K562 (cell line): ENCODE results near the gene SIGLEC6. TPM values are rescaled to one million over a fixed set of nuclear protein-coding genes. Genes with fewer than 3 reads are reported as not detected.

ENCODE experiments used
- ATAC-seq: fragments of 200-7000 bp; cut with Tn5 transposase; 3 replicates; pipeline ENCODE4 v1.9.1; 2020; ENCODE audit warnings: moderate library complexity
- BruUV-seq: library from RNA; stranded (reverse); fragments of 400-500 nt; replicated peaks from 2 replicates; lab custom pipeline; 2021; lab: Mats Ljungman, UMichigan
- CTCF ChIA-PET: fragments of 300-600 bp; formaldehyde crosslinking; extraction: SDS; loops from one replicate; lab custom pipeline; 2021; ENCODE audit warnings: low intra/inter-chr PET ratio; lab: Yijun Ruan, JAX
- POLR2A ChIA-PET: fragments of 300-600, 350-650 bp; sonication (Branson Sonifier 250); formaldehyde crosslinking; extraction: SDS; loops from one replicate; lab custom pipeline; 2021; ENCODE audit warnings: antibody characterized with exemption, inconsistent platforms; lab: Yijun Ruan, JAX
- DNase-seq, 4 experiments: peaks; one replicate each; pipeline versions ENCODE4 v3.0.0 to v3.0.0-alpha.2; 2011 to 2018; ENCODE audit warnings: low spot score in 3 of 4, mixed read lengths in 3 of 4; ENCODE audit errors: extremely low read depth in 1 of 4
- FAIRE-seq: peaks from 2 replicates; lab custom pipeline; 2011; peaks lifted over from hg19 to GRCh38; lab: Jason Lieb, UNC
- H2AFZ ChIP-seq: 2 replicates; pipeline ENCODE4 v1.6.0; 2011; ENCODE audit warnings: low read depth, low read length, control low read depth, inconsistent platforms
- H3K27ac ChIP-seq: fragments of 200-600 bp; 3 replicates; pipeline ENCODE4 v1.8.0; 2011; ENCODE audit warnings: low read depth, mild to moderate bottlenecking, control low read depth, inconsistent platforms, low read length, moderate library complexity, mixed read lengths; ENCODE audit errors: extremely low read depth
- H3K27me3 ChIP-seq, 2 experiments: fragments of 300-600 bp in 1 of 2; 2 replicates in 1 of 2; 3 replicates in 1 of 2; pipeline versions ENCODE4 v1.6.0 to v1.8.0; 2011; ENCODE audit warnings: inconsistent platforms in 2 of 2, low read length in 2 of 2, mild to moderate bottlenecking in 1 of 2, mixed read lengths in 1 of 2, moderate library complexity in 1 of 2; ENCODE audit not compliant: control insufficient read depth in 2 of 2, insufficient read depth in 2 of 2
- H3K36me3 ChIP-seq: fragments of 300-600 bp; 3 replicates; pipeline ENCODE4 v1.8.0; 2011; ENCODE audit warnings: mild to moderate bottlenecking, low read length, inconsistent platforms; ENCODE audit not compliant: control insufficient read depth, insufficient read depth
- H3K4me1 ChIP-seq, 2 experiments: fragments of 200-600 bp in 1 of 2; replicated peaks in 1 of 2; 2 replicates in 1 of 2; 3 replicates in 1 of 2; pipeline versions ENCODE4 v1.5.1 to v1.8.0; 2011; ENCODE audit warnings: inconsistent platforms in 2 of 2, low read length in 2 of 2, mild to moderate bottlenecking in 1 of 2, mixed read lengths in 1 of 2, moderate library complexity in 1 of 2; ENCODE audit not compliant: control insufficient read depth in 2 of 2, insufficient read depth in 2 of 2
- H3K4me2 ChIP-seq: 2 replicates; pipeline ENCODE4 v1.6.1; 2011; ENCODE audit warnings: low read length, control low read depth, inconsistent platforms, mixed read lengths; ENCODE audit not compliant: insufficient read depth
- H3K4me3 ChIP-seq: fragments of 200-600 bp; sonication (generic), shearing (Covaris generic); 2 replicates; pipeline ENCODE4 v1.5.1; 2016; ENCODE audit warnings: control low read depth, inconsistent platforms
- H3K79me2 ChIP-seq: fragments of 200-600 bp; 3 replicates; pipeline ENCODE4 v1.8.0; 2011; ENCODE audit warnings: low read length, inconsistent platforms; ENCODE audit not compliant: control insufficient read depth, insufficient read depth
- H3K9ac ChIP-seq, 2 experiments: 2 replicates each; pipeline versions ENCODE4 v1.6.0 to v1.6.1; 2011; ENCODE audit warnings: low read depth in 2 of 2, low read length in 2 of 2, control low read depth in 1 of 2, inconsistent platforms in 1 of 2, mild to moderate bottlenecking in 1 of 2, mixed read lengths in 1 of 2; ENCODE audit not compliant: insufficient read depth in 1 of 2
- H3K9me1 ChIP-seq: one replicate; pipeline ENCODE4 v1.6.0; 2011; ENCODE audit warnings: inconsistent platforms, mild to moderate bottlenecking, low read length, moderate library complexity; ENCODE audit not compliant: control insufficient read depth, insufficient read depth
- H3K9me3 ChIP-seq: replicated peaks from 2 replicates; pipeline ENCODE4 v1.5.1; 2011; ENCODE audit warnings: low read depth, low read length, inconsistent platforms; ENCODE audit not compliant: control insufficient read depth, insufficient read depth
- H4K20me1 ChIP-seq: replicated peaks from 2 replicates; pipeline ENCODE4 v1.6.1; 2011; ENCODE audit warnings: low read length, inconsistent platforms, mixed read lengths; ENCODE audit not compliant: control insufficient read depth, insufficient read depth
- CC2D1A ChIP-seq: fragments of 450-650 bp; IDR thresholded peaks from 2 replicates; pipeline ENCODE4 v1.6.1; 2017; ENCODE audit warnings: mild to moderate bottlenecking
- DPF2 ChIP-seq: fragments of 450-650 bp; IDR thresholded peaks from 2 replicates; pipeline ENCODE4 v1.6.1; 2016
- HOXB6 ChIP-seq: fragments of 250-450 bp; sonication (Bioruptor Pico); IDR thresholded peaks from 2 replicates; pipeline ENCODE4 v1.5.1; 2022; ENCODE audit warnings: mild to moderate bottlenecking, borderline replicate concordance
- KDM5B ChIP-seq: fragments of 200-600 bp; sonication (generic); IDR thresholded peaks from 2 replicates; pipeline ENCODE4 v1.6.1; 2012; ENCODE audit warnings: low read depth, mild to moderate bottlenecking, moderate library complexity, low read length, control low read depth, inconsistent platforms; ENCODE audit not compliant: insufficient replicate concordance
- MCM5 ChIP-seq: fragments of 450-650 bp; IDR thresholded peaks from 2 replicates; pipeline ENCODE4 v1.6.1; 2016; ENCODE audit warnings: low read depth
- NFYB ChIP-seq: IDR thresholded peaks from 2 replicates; pipeline ENCODE4 v1.6.1; 2011; ENCODE audit warnings: mild to moderate bottlenecking, moderate library complexity; ENCODE audit not compliant: insufficient read length; ENCODE audit errors: extremely low read depth
- PHF21A ChIP-seq: fragments of 450-650 bp; IDR thresholded peaks from 2 replicates; pipeline ENCODE4 v1.6.1; 2017; ENCODE audit warnings: low read depth, borderline replicate concordance
- PTBP1 ChIP-seq: fragments of 200-400 bp; formaldehyde crosslinking; IDR thresholded peaks from 2 replicates; pipeline ENCODE4 v1.6.1; 2017; ENCODE audit warnings: low read depth, low read length
- RBM25 ChIP-seq: fragments of 200-400 bp; formaldehyde crosslinking; IDR thresholded peaks from 2 replicates; pipeline ENCODE4 v1.6.1; 2018; ENCODE audit warnings: low read length, low read depth, moderate library complexity; ENCODE audit not compliant: severe bottlenecking
- RBM39 ChIP-seq: fragments of 200-400 bp; formaldehyde crosslinking; optimal IDR thresholded peaks from 2 replicates; pipeline ENCODE3; 2018; ENCODE audit warnings: low read depth, low read length
- RCOR1 ChIP-seq, 2 experiments: IDR thresholded peaks; 2 replicates each; pipeline ENCODE4 v1.6.1; 2012; ENCODE audit warnings: low read depth in 2 of 2, low read length in 2 of 2, borderline replicate concordance in 1 of 2, improper control_type of control experiment in 1 of 2
- SMARCA5 ChIP-seq: fragments of 450-650 bp; IDR thresholded peaks from 2 replicates; pipeline ENCODE4 v1.6.1; 2016
- SREBF1 ChIP-seq: fragments of 150-350 bp; IDR thresholded peaks from 2 replicates; pipeline ENCODE4 v1.6.1; 2014; ENCODE audit warnings: antibody characterized with exemption, low read depth, low read length, borderline replicate concordance
- SRSF9 ChIP-seq: fragments of 200-400 bp; formaldehyde crosslinking; IDR thresholded peaks from 2 replicates; pipeline ENCODE4 v1.6.1; 2017; ENCODE audit warnings: low read depth, low read length, borderline replicate concordance
- ZNF239 ChIP-seq: fragments of 250-450 bp; sonication (Bioruptor Pico); IDR thresholded peaks from 2 replicates; pipeline ENCODE4 v1.4.0; 2020; ENCODE audit warnings: mild to moderate bottlenecking
- WGBS: fragments of 100-300 bp; shearing (Covaris generic); methylation state at CpG from one replicate; pipeline ENCODE4 v1.1.6; 2016; ENCODE audit warnings: low coverage, mixed read lengths; ENCODE audit not compliant: insufficient coverage; ENCODE audit errors: missing lambda C conversion rate; 5-methylcytosine and 5-hydroxymethylcytosine counted together
- in situ Hi-C: fragments of 300-500 bp; cut with MboI; formaldehyde crosslinking; loops from 4 replicates; pipeline ENCODE4 v1.15.0; 2018; ENCODE audit warnings: inconsistent platforms, mixed read lengths
- intact Hi-C: fragments of 100-400 bp; cut with micrococcal nuclease; formaldehyde crosslinking; loops from 2 replicates; pipeline ENCODE4 v1.14.2; 2022
- polyA plus RNA-seq, 8 experiments: library from polyadenylated mRNA; depleted of rRNA in 4 of 8; stranded (reverse) in 5 of 8; unstranded in 3 of 8; fragments of >200 nt; fragmentation: Nextera tagmentation in 2 of 8; fragmentation: Illumina TruSeq in 1 of 8; extraction: Ambion mirVana in 2 of 8; extraction: Trizol in 1 of 8; gene quantifications; 2 replicates each; pipeline versions ENCODE4 v1.2.1 to v1.2.3, GENCODE V29; 2011 to 2014; ENCODE audit warnings: inconsistent platforms in 1 of 8, missing spikeins in 1 of 8
- total RNA-seq, 7 experiments: library from RNA; depleted of rRNA in 6 of 7; stranded (reverse); fragments of >200 nt in 6 of 7; fragmentation: Illumina TruSeq in 2 of 7; extraction: Trizol in 2 of 7; gene quantifications; 2 replicates each; pipeline versions ENCODE4 v1.2.1 to v1.2.3, GENCODE V29; 2011 to 2021; ENCODE audit warnings: low replicate concordance in 1 of 7
- TF ChIP-seq, protein P1 (sequence below): fragments of 450-650 bp; IDR thresholded peaks from 2 replicates; pipeline ENCODE4 v1.6.1; 2016; ENCODE audit warnings: antibody characterized with exemption
- TF ChIP-seq, protein P2 (sequence below), 2 experiments: IDR thresholded peaks; 2 replicates each; pipeline ENCODE4 v1.6.1; 2011; ENCODE audit warnings: borderline replicate concordance in 1 of 2, control low read depth in 1 of 2, low read depth in 1 of 2, low read length in 1 of 2, mild to moderate bottlenecking in 1 of 2, mixed read lengths in 1 of 2, moderate library complexity in 1 of 2; ENCODE audit not compliant: insufficient read depth in 1 of 2, insufficient read length in 1 of 2, poor library complexity in 1 of 2, severe bottlenecking in 1 of 2; ENCODE audit errors: extremely low read depth in 1 of 2
- TF ChIP-seq, protein P3 (sequence below): IDR thresholded peaks from 2 replicates; pipeline ENCODE4 v1.6.1; 2014; ENCODE audit warnings: antibody characterized with exemption

The SIGLEC6 gene
- total and polyA plus RNA-seq, 9 of the 15 experiments (the other 6 are each of a cell fraction or from before 2014, with no cell fraction given): 0.03 to 17.5 (median 0.71) TPM

- no peak overlapping the region for H3K4me3 ChIP-seq
- DNase-seq (no peak), FAIRE-seq (no peak), ATAC-seq (no peak; the same call in 1 of the 3 replicates)
- H3K79me2 ChIP-seq: no peaks in the 10 kb centered on the region
- H3K36me3 ChIP-seq: peaks cover 9% of the 10 kb centered on the region; the same call in 2 of the 3 replicates
- no peaks in the 10 kb centered on the region for H3K9me1 ChIP-seq
- POLR2A ChIA-PET: interaction anchor here (0.6 to 3.1 kb wide), 3 partner anchors 11 to 163 kb away, joined by 3 to 12 read pairs (median 5); no protein-coding TSS in a partner anchor
- H4K20me1 ChIP-seq: no peaks in the 10 kb centered on the region
- 59% methylated on average over 12 of the region's 12 CpGs for WGBS
- H3K9me3 ChIP-seq: peaks cover 2% of the 10 kb centered on the region; the same call in 1 of the 2 replicates
- no peak overlapping the region for H3K4me2 ChIP-seq
- no TSS peak for BruUV-seq
- H3K27me3 ChIP-seq: no peaks in the 10 kb centered on the region
- intact Hi-C loops (no loop called here), in situ Hi-C loops (loop anchor here (10.0 kb wide), 2 partner anchors 85 to 175 kb away; no protein-coding TSS in a partner anchor)
- peak overlapping the region in 1 of 2 experiments; percentile 47; a peak in 1 of 4 replicates for H3K9ac ChIP-seq
- peaks cover 12 to 20% of the 10 kb centered on the region in 2 experiments; a peak in 4 of 5 replicates for H3K4me1 ChIP-seq
- no peak overlapping the region for H3K27ac ChIP-seq
- CTCF ChIA-PET: no interaction called here
- no peak overlapping the region for H2AFZ ChIP-seq
- TF ChIP-seq, protein P1, sequence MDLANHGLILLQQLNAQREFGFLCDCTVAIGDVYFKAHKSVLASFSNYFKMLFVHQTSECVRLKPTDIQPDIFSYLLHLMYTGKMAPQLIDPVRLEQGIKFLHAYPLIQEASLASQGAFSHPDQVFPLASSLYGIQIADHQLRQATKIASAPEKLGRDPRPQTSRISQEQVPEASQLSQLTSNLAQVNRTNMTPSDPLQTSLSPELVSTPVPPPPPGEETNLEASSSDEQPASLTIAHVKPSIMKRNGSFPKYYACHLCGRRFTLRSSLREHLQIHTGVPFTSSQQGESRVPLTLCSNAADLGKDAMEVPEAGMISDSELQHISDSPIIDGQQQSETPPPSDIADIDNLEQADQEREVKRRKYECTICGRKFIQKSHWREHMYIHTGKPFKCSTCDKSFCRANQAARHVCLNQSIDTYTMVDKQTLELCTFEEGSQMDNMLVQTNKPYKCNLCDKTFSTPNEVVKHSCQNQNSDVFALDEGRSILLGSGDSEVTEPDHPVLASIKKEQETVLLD: no peak
- no peak for TF ChIP-seq DPF2
- TF ChIP-seq RBM39: no peak
- peak; percentile 77; the same call in 1 of the 2 replicates for TF ChIP-seq PTBP1
- TF ChIP-seq CC2D1A: no peak
- no peak for TF ChIP-seq NFYB
- TF ChIP-seq, protein P2, sequence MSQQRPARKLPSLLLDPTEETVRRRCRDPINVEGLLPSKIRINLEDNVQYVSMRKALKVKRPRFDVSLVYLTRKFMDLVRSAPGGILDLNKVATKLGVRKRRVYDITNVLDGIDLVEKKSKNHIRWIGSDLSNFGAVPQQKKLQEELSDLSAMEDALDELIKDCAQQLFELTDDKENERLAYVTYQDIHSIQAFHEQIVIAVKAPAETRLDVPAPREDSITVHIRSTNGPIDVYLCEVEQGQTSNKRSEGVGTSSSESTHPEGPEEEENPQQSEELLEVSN (IDR thresholded peaks at IDR 0.05; ENCODE audit: borderline replicate concordance in 1 of 2, extremely low read depth in 1 of 2, insufficient read depth in 1 of 2, insufficient read length in 1 of 2, low read depth in 1 of 2, low read length in 1 of 2, poor library complexity in 1 of 2, severe bottlenecking in 1 of 2): no peak
- TF ChIP-seq SREBF1: no peak
- 0 out of 2 replicates have a peak, but pooled peaks have one; percentile 48 for TF ChIP-seq SMARCA5
- TF ChIP-seq MCM5: no peak
- no peak for TF ChIP-seq KDM5B
- TF ChIP-seq, protein P3, sequence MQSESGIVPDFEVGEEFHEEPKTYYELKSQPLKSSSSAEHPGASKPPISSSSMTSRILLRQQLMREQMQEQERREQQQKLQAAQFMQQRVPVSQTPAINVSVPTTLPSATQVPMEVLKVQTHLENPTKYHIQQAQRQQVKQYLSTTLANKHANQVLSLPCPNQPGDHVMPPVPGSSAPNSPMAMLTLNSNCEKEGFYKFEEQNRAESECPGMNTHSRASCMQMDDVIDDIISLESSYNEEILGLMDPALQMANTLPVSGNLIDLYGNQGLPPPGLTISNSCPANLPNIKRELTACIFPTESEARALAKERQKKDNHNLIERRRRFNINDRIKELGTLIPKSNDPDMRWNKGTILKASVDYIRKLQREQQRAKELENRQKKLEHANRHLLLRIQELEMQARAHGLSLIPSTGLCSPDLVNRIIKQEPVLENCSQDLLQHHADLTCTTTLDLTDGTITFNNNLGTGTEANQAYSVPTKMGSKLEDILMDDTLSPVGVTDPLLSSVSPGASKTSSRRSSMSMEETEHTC: no peak
- no peak for TF ChIP-seq HOXB6 (CRISPR knock-in tag)
- peak; percentile 89 for TF ChIP-seq RBM25
- no peak for TF ChIP-seq ZNF239 (CRISPR knock-in tag)
- 0 out of 4 replicates have a peak, but pooled peaks of 1 of the 2 experiments have one; percentile 35 for TF ChIP-seq RCOR1 (IDR thresholded peaks at IDR 0.05; ENCODE audit: borderline replicate concordance in 1 of 2, low read depth in 2 of 2, low read length in 2 of 2)
- no peak for TF ChIP-seq PHF21A
- no peak for TF ChIP-seq SRSF9
Observed at GRCh38 chr19:51479531-51480331, 51.7 kb downstream of the SIGLEC6 start.
